HG03097 (cell line): ENCODE data around the gene SERPINB1.

Source experiments
- ATAC-seq: cut with Tn5 transposase; IDR thresholded peaks from one replicate; pipeline ENCODE4 v1.9.1; 2021; ENCODE audit not compliant: unreplicated experiment, low FRiP score

Gene SERPINB1

DNA sequence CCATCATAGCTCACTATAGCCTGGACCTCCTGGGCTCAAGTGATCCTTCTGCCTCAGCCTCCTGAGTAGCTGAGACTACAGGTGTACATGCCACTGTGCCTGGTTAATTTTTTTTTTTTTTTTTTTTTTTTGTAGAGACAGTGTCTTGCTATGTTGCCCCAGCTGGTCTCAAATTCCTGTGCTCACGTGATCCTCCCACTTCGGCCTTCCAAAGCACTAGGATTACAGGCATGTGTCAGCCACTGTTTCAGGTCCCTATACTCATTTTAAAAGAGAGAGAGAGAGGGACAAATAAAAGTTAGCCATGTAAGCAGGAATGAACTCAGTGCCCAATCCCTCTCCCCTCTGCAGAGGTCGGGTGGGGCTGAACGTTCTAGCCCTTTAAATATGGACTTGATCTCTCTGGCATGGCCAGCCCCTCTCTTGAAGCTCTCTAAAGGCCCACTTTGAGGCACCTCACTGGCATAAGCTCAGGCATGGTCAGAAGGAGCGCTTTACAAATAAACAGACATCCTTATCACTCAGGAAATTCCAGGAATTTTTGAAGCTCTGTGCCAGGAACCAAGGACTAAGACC is 9.0 kb upstream of the SERPINB1 start:
- ATAC-seq, result no peak

DNA sequence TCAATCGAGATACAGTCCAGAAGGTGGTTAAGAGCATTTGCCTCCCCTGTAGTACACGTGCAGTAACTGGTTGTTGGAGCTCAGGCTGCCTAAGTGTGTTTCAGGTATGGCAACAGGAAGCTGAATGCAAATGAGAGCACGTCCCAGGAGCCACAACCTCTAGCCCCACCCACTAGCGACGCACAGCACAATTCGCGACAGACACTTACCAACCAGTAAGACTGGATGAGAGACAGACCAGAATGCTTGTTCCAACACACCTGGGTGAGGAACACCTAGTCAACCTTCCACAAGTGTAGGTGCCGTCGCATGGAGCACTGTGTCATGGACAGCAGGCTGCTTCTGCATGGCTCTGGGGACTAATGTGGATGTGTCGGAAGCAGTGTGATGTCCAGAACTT is 7.2 kb upstream of the SERPINB1 start:
- ATAC-seq, result no peak

DNA sequence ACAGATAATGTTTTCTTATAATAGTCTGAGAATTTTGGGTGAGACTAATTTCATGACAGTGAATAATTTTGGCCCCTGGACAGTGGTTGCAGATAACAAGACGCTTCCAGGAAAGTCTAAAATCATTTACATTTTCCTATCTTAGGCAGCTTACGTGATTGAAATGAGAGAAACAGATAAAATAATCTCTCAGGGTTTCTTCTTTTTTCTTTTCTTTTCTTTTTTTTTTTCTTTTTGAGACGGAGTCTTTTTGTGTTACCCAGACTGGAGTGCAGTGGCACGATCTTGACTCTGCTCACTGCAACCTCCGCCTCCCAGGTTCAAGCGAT is 4.2 kb upstream of the SERPINB1 start:
- no peak for ATAC-seq

DNA sequence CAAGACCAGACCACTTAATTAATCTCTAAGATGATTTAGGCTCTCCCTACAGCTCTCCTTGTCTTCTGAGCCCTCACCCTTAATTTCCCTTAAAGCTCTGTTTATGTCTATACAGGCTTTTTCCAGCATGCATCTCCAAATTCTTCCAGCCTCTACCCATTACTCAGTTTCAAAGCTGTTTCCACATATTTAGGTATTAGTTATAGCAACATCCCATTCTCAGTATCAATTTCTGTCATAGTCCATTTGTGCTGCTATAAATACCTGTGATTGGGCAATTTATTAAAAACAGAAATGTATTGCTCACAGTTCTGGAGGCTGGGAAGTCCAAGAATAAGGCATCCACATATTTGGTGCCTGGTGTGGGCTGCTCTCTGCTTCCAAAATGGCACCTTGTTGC is 2.3 kb upstream of the SERPINB1 start:
- ATAC-seq, result no peak

DNA sequence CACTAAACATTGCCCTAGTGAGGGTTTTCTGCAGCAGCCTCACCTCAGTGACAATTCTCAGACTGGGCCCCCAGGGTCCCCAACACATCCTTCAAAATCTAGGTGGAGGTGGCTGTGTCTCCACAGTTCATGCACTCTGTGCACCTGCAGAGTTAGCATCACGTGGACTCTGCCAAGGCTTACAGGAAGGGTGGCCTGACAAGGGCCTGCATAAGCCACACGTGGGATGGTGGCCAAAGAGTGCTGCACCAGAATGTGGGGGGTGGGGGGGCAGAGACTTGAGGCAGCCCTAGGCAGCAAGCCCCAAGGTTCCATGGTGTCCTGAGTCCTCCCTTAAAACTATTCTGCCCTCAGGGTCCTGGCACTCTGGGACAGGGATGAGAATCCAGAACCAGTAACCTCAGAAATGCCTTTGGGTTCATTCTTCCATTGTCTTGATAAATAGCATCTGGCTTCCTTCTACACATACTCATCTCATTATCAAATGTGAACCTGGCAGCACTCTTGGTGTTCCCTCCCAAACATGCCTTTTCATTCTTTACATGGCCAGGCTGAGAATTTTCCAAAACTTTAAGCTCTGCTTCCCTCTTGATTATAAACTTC is 1.6 kb upstream of the SERPINB1 start:
- ATAC-seq, result no peak

DNA sequence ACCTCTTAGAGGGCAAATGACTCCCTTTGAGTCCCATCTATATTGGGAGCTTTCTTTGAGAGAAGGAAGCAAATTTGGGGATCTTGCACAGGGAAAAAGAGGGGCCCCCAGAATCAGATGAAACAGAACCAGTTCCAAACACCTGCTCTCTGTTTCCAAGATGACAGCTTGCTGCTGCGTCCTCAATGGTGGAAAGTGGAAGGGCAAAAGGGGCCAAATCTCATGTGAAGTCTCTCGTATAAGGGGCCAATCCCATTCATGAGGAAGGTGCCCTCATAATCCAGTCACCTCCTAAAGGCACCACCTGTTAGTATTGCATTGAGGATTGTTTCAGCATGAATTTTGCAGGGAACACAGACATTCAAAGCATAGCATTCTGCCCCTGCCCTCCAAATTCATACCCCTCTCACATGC is 483 bp upstream of the SERPINB1 start:
- no peak for ATAC-seq

DNA sequence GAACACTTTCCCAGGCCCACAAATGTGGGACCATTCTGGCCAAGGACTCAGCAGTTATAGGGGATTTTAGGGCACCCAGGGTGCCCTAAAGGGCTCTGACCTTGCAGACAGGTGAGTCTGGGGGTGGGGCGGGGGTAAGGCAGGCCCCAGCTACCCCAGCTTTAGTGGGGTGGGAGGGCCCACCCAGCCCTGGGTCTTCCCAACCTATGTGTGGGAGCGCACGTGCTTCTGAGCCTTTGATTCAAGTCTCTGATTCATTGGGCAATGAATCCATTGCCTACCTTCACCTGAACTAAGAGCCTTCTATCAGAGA is 958 bp downstream of the SERPINB1 start:
- no peak for ATAC-seq

DNA sequence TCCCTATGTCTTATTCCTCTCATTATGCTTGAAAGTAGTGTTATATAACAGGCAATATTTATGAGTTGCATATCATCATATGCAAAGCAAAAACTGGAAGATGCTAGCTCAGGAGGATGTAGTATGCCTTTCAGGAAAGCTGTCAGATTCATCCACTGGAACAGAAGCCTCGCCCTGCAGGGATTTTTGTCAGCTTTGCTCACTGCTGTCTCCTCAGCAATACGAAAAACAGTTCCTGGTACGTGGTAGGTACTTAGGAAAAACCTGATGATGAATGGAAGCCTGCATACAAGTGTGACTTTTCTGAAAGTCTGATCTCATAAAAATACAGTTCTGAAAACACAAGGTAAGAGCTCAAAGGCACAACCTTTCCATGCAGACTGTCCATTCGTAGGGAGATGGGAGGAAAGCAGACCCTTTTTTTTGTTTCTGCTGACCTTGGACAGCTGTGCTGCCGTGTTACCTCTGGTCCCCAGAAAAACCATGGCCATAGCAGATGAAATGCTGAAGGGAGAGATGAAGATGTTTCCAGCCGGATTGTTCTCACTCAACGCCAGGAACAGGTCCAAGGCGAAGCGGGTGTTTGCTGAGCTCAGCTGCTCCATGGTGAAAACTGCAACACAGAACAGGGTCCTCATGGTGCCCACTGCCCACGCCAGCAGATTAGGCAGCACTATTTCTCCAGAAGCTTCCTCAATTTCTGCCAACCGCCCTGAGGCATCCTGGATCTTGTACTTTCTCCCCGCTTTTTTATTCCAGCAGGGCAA is 1.5 kb downstream of the SERPINB1 start:
- ATAC-seq, result no peak

DNA sequence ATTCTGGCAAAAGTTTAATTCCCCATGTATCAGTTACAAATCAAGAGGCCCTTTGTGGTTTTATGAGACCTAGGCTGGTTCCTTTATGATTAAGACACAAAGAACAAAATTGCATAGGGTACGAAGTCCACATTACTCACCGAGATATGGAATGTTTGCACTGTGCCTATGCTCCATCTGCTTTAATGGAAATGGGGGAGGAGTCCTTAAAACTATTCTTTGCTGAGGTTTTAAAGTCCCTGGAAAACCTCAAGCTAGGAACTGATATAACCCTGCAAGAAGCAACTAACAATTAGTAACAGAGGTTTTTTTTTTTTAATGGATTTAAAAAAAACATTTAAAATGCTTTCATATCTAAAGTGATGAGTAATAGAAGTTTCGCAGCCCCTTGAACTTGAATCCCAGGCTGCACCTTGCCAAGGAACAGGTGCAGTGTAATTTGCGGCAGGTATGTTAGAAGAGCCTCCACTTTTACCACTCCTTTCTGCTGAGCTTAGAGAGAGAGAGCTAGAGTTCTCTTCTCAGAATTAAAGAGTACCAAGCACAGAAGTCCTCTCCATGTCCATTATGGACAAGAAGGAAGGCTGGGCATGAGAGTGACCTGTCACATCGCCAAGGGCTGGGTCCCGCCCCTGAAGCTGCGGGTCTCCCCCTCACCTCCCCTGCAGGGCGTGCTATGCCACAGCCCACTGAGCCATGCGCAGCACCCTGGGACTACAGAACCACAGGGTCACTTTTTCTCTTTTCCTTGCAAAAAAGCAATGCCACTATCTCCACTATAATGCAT is 2.3 kb downstream of the SERPINB1 start:
- no peak for ATAC-seq

DNA sequence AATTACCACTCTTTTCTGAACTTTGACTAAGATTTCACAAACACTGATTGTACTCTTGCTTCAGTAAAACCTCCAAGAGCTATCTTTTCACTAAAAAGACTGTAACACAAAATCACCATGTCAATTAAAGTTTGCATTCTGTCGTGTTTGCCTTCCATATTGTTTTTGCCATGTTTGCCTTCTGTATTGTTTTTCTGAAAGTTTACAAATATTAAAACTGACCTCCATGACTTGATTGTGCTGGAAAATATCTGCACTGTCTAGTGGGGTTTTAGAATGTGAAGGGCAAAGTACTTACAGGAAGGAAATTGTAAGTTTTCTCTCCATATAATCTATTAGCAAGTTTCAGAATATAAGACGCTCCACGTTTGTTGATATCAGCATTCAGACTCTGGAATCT is 3.4 kb downstream of the SERPINB1 start:
- no peak for ATAC-seq

DNA sequence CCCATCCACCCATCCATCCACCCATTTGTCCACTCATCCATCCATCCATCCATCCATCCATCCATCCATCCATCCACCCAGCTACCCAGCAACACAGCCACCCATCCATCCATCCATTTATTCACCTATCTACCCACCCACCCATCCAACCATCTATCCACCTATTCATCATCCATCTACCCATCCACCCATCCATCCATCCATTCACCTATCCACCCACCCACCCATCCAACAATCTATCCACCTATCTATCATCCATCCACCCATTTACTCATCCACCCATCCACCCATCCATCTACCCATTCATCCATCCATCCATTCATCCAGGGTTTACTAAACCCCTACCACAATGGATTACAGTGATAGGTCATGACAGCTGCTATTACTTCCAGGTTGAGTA is 7.4 kb downstream of the SERPINB1 start:
- no peak for ATAC-seq

DNA sequence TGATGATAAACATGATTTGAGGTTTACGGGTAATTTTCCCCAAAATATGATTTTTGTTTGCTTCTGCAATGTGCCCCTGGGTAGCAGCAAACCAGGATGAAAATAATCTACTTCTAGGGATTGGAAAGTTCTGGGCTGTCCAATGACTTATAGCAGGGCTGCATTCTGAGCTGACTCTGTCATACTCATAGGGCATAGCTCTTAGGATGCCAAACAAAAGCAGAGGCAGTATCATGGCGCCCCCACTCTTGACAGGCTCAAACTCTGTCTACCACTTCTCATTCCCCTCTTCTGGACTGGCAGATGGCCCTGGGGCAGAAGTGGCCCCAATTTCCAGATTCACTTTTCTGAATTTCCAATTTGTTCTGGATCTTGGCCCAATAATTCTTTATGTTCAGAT is 10.3 kb downstream of the SERPINB1 start:
- ATAC-seq, result no peak

DNA sequence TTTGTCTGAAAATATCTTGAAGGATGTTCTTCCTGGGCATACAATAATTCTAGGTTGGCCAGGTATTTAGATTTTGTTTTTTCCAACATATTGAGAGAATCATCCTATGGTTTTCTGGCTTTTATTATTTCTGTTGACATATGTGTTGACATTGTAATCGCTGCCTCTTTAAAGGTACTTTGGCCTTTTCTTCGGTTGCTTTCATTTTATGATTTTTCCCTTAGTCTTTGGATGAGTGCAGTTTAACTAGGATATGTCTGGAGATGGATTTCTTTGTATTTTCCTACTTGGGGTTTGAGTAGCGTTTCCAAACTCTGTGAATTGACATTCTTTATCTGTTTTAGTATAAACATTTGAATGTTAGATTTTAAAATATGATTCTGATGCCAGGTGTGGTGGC is 11.5 kb downstream of the SERPINB1 start:
- no peak for ATAC-seq

DNA sequence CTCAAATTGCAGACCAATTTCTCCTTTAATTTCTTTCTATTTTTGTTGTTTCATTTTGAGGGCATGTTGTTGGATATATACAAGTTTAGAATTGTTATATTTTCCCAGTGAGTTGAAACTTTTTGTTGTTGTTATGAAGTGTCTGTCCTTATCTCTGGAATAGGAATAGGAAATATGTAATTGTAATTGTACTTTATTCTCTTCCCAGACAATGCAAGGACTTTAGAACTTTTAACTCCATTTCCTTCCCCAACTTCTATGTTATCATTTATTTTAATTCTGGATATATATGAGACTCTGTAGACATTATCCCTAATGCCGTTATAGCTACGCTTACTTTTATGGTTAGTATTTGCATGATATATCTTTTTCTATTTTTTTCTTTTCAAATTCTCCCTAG is 12.4 kb downstream of the SERPINB1 start:
- no peak for ATAC-seq

DNA sequence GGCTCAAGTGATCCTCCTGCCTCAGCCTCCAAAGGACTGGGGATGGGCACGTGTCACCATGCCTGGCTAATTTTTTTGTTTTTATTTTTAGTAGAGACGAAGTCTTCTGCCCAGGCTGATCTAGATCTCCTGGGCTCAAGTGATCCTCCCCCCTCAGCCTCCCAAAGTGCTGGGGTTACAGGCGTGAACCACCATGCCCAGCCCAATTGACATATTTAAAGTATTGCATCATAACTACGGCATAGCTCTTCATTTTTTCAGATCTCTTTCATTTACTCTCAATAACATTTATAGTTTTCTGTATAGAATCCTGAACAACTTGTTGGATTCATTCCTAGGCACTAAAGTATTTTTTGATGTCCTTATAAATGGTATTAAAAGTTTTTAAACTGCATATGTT is 13.0 kb downstream of the SERPINB1 start:
- ATAC-seq, result no peak

DNA sequence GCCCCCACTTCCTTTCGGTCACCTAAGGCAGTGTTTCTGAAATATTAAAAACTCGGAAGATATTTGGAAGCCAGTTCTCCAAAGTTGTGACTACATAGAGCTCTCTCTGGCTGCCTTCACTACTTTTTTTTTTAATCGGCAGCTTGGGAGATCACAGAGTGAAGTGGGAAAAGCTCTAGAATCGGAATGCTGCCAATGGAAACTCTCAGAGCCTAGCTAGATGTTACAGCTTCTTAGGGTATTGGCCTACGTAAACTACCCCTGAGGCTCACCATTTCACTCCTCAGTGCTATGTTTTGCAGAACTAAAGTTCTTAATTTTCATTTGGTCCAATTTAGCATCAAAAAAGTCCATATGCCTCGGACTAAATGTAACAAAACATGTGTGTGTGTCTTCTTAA is 14.5 kb downstream of the SERPINB1 start:
- no peak for ATAC-seq

DNA sequence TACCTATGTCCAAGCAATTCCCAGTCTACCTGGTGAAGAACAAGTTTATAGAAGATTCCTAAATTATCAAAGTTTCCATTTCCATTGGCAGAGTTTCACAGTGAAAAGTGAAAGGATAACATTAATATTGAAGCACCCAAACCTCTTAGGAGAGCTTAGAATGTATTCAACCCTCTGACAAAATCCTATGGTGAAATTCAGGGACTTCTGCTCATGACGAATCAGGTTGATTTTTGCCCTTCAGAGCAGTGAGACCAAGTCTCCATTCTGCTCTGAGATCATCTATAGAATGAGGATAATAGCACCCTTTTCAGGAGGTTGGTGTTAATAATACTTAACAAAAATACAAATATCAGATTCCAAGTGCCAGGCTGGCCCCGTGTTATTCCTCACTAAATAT is 15.5 kb downstream of the SERPINB1 start:
- no peak for ATAC-seq

DNA sequence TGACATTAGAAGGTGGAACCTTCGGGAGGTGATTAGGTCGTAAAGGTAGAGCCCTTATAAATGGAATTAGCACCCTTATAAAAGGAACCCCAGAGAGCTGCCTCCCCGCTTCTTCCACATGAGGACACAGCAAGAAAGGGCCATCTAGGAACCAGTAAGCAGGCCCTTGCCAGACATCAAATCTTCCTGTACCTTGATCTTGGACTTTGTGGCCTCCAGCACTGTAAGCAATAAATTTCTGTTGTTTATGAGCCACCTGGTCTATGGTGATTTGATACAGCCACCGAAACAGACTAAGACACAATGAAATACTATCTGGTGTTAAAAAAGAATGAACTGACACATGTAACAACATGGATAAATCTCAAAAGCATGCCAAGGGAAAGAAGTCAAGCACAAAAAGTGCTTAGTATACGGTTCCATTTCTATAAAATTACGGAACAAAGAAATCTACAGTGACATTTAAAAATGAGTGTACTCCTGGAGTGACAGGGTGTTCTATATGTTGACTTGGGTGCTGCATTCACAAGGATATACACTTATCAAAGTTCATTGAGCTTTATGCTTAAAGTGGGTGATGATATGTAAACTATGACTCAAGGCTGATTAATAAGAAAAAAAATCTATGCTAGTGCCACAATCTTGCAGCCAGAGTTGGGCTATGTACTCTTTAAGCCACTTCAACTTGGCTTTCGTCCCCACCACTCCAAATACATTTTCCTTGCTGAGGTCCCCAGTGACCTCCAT is 18.4 kb downstream of the SERPINB1 start:
- ATAC-seq, result no peak

DNA sequence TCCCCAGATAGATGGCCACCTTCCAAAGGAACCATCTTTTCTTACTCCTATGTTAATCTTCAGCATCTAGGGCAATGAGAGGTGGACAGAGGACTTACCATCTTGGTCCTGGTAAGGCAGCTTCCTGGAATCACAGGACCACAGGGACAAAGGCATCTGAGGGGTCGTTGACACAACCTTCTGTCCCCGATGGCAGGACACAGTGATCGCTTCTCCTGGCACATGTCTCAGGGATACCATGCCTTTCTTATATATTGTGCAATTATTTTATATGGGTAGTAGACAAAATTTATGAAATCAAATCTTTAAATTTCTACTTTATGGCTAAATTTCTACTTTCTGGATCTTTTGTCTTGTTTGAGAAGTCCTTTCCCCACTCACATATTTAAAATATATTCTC is 20.1 kb downstream of the SERPINB1 start:
- no peak for ATAC-seq

DNA sequence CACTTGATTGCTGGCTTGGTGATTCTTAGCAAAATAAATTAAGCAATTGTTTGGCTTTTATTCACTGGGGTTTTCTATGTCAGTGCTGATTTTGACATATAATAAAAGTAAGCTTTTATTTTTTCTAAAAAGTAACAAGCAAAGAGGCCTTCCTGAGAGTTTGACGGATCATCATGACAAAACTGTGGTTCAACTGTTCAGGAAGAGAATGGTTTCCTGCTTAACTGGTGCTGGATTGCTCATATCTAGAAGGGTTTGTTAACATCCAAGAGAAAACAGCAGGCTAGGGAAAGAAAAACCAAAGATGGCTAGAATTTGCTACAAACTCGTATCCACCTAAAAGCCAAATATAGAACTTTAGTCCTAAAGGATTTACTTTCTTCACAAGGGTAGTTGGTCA is 21.2 kb downstream of the SERPINB1 start:
- no peak for ATAC-seq

DNA sequence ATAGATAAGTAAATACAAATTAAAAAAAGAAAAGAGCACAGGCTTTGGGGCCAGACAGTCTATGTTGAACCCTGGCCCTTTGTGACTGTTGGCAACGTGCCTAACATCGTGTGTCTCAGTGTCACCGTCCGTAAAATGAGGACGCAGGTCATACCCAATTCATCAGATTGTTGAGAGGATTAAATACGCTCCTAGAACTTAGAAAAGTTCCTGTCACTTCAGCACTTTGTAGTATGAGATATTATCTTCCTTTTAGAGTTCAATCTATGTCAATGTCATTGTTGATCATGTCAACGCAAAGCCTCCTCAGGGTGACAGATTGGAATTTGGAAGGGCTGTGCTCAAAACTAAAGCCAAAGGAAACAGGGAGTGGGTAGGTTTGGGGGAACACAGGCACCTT is 21.7 kb downstream of the SERPINB1 start:
- ATAC-seq, result no peak
